HG02973 (cell line): Measurements from ENCODE around the gene TOR1AIP1.
"Not testable (repeated sequence)": the region's sequence is repeated elsewhere in the genome, so short reads cannot be mapped to it uniquely, and the experiment has no call there.

Experiments
- ATAC-seq: cut with Tn5 transposase; IDR thresholded peaks from one replicate; pipeline ENCODE4 v1.9.1; 2021; ENCODE audit warnings: moderate library complexity; ENCODE audit not compliant: unreplicated experiment

Gene TOR1AIP1

GRCh38 chr1:179882253-179883039 is at the start of gene TOR1AIP1:
Gene TOR1AIP1, plus strand, starts transcription at chr1:179882285. Its CDS starts 218 bp downstream, at chr1:179882503.
- ATAC-seq = peak; percentile 63

- ATAC-seq = not testable (repeated sequence)
Measured at GRCh38 chr1:179836686-179837445, 45.2 kb upstream of the TOR1AIP1 start.

- no peak for ATAC-seq
Measured at GRCh38 chr1:179840107-179840506, 42.0 kb upstream of the TOR1AIP1 start.

- no peak for ATAC-seq
Measured at GRCh38 chr1:179848233-179848632, 33.9 kb upstream of the TOR1AIP1 start.

- no peak for ATAC-seq
Measured at GRCh38 chr1:179853102-179853501, 29.0 kb upstream of the TOR1AIP1 start.

GRCh38 chr1:179855831-179856230 is 26.3 kb upstream of the TOR1AIP1 start:
- ATAC-seq = not testable (repeated sequence)

- ATAC-seq = no peak
Measured at GRCh38 chr1:179856296-179856695, 25.8 kb upstream of the TOR1AIP1 start.

- no peak for ATAC-seq
Measured at GRCh38 chr1:179857009-179857408, 25.1 kb upstream of the TOR1AIP1 start.

- ATAC-seq = no peak
Measured at GRCh38 chr1:179860652-179861051, 21.4 kb upstream of the TOR1AIP1 start.

GRCh38 chr1:179865377-179865776 is 16.7 kb upstream of the TOR1AIP1 start:
- no peak for ATAC-seq

GRCh38 chr1:179866616-179867015 is 15.5 kb upstream of the TOR1AIP1 start:
- no peak for ATAC-seq

- peak; percentile 73 for ATAC-seq
Measured at GRCh38 chr1:179867493-179868330, 14.4 kb upstream of the TOR1AIP1 start.

GRCh38 chr1:179870870-179871269 is 11.2 kb upstream of the TOR1AIP1 start:
- ATAC-seq = no peak

GRCh38 chr1:179871940-179872339 is 10.1 kb upstream of the TOR1AIP1 start:
- no peak for ATAC-seq

GRCh38 chr1:179872558-179872957 is 9.5 kb upstream of the TOR1AIP1 start:
- ATAC-seq = no peak

- no peak for ATAC-seq
Measured at GRCh38 chr1:179873438-179873851, 8.6 kb upstream of the TOR1AIP1 start.

GRCh38 chr1:179875596-179876299 is 6.3 kb upstream of the TOR1AIP1 start:
- no peak for ATAC-seq

GRCh38 chr1:179876300-179876715 is 5.8 kb upstream of the TOR1AIP1 start:
- ATAC-seq = no peak

- peak; percentile 66 for ATAC-seq
Measured at GRCh38 chr1:179877586-179878265, 4.4 kb upstream of the TOR1AIP1 start, which contains the start of gene TOR1AIP2. Gene TOR1AIP2, minus strand, starts transcription at chr1:179877803. Its CDS starts 25,138 bp downstream, at chr1:179852665.

- no peak for ATAC-seq
Measured at GRCh38 chr1:179879797-179880196, 2.3 kb upstream of the TOR1AIP1 start.
